K562 (cell line): ENCODE results near the gene SLC38A2. TPM values are rescaled to one million over a fixed set of nuclear protein-coding genes. Genes with fewer than 3 reads are reported as not detected.

Source experiments
- ATAC-seq: fragments of 200-7000 bp; cut with Tn5 transposase; 3 replicates; pipeline ENCODE4 v1.9.1; 2020; ENCODE audit warnings: moderate library complexity
- BruUV-seq: library from RNA; stranded (reverse); fragments of 400-500 nt; replicated peaks from 2 replicates; lab custom pipeline; 2021; lab: Mats Ljungman, UMichigan
- CTCF ChIA-PET: fragments of 300-600 bp; formaldehyde crosslinking; extraction: SDS; loops from one replicate; lab custom pipeline; 2021; ENCODE audit warnings: low intra/inter-chr PET ratio; lab: Yijun Ruan, JAX
- POLR2A ChIA-PET: fragments of 300-600, 350-650 bp; sonication (Branson Sonifier 250); formaldehyde crosslinking; extraction: SDS; loops from one replicate; lab custom pipeline; 2021; ENCODE audit warnings: antibody characterized with exemption, inconsistent platforms; lab: Yijun Ruan, JAX
- DNase-seq, 4 experiments: peaks; one replicate each; pipeline versions ENCODE4 v3.0.0 to v3.0.0-alpha.2; 2011 to 2018; ENCODE audit warnings: low spot score in 3 of 4, mixed read lengths in 3 of 4; ENCODE audit errors: extremely low read depth in 1 of 4
- FAIRE-seq: peaks from 2 replicates; lab custom pipeline; 2011; peaks lifted over from hg19 to GRCh38; lab: Jason Lieb, UNC
- H2AFZ ChIP-seq: 2 replicates; pipeline ENCODE4 v1.6.0; 2011; ENCODE audit warnings: low read depth, low read length, control low read depth, inconsistent platforms
- H3K27ac ChIP-seq: fragments of 200-600 bp; 3 replicates; pipeline ENCODE4 v1.8.0; 2011; ENCODE audit warnings: low read depth, mild to moderate bottlenecking, control low read depth, inconsistent platforms, low read length, moderate library complexity, mixed read lengths; ENCODE audit errors: extremely low read depth
- H3K27me3 ChIP-seq, 2 experiments: fragments of 300-600 bp in 1 of 2; 2 replicates in 1 of 2; 3 replicates in 1 of 2; pipeline versions ENCODE4 v1.6.0 to v1.8.0; 2011; ENCODE audit warnings: inconsistent platforms in 2 of 2, low read length in 2 of 2, mild to moderate bottlenecking in 1 of 2, mixed read lengths in 1 of 2, moderate library complexity in 1 of 2; ENCODE audit not compliant: control insufficient read depth in 2 of 2, insufficient read depth in 2 of 2
- H3K36me3 ChIP-seq: fragments of 300-600 bp; 3 replicates; pipeline ENCODE4 v1.8.0; 2011; ENCODE audit warnings: mild to moderate bottlenecking, low read length, inconsistent platforms; ENCODE audit not compliant: control insufficient read depth, insufficient read depth
- H3K4me1 ChIP-seq, 2 experiments: fragments of 200-600 bp in 1 of 2; replicated peaks in 1 of 2; 2 replicates in 1 of 2; 3 replicates in 1 of 2; pipeline versions ENCODE4 v1.5.1 to v1.8.0; 2011; ENCODE audit warnings: inconsistent platforms in 2 of 2, low read length in 2 of 2, mild to moderate bottlenecking in 1 of 2, mixed read lengths in 1 of 2, moderate library complexity in 1 of 2; ENCODE audit not compliant: control insufficient read depth in 2 of 2, insufficient read depth in 2 of 2
- H3K4me2 ChIP-seq: 2 replicates; pipeline ENCODE4 v1.6.1; 2011; ENCODE audit warnings: low read length, control low read depth, inconsistent platforms, mixed read lengths; ENCODE audit not compliant: insufficient read depth
- H3K4me3 ChIP-seq: fragments of 200-600 bp; sonication (generic), shearing (Covaris generic); 2 replicates; pipeline ENCODE4 v1.5.1; 2016; ENCODE audit warnings: control low read depth, inconsistent platforms
- H3K79me2 ChIP-seq: fragments of 200-600 bp; 3 replicates; pipeline ENCODE4 v1.8.0; 2011; ENCODE audit warnings: low read length, inconsistent platforms; ENCODE audit not compliant: control insufficient read depth, insufficient read depth
- H3K9ac ChIP-seq, 2 experiments: 2 replicates each; pipeline versions ENCODE4 v1.6.0 to v1.6.1; 2011; ENCODE audit warnings: low read depth in 2 of 2, low read length in 2 of 2, control low read depth in 1 of 2, inconsistent platforms in 1 of 2, mild to moderate bottlenecking in 1 of 2, mixed read lengths in 1 of 2; ENCODE audit not compliant: insufficient read depth in 1 of 2
- H3K9me1 ChIP-seq: one replicate; pipeline ENCODE4 v1.6.0; 2011; ENCODE audit warnings: inconsistent platforms, mild to moderate bottlenecking, low read length, moderate library complexity; ENCODE audit not compliant: control insufficient read depth, insufficient read depth
- H3K9me3 ChIP-seq: replicated peaks from 2 replicates; pipeline ENCODE4 v1.5.1; 2011; ENCODE audit warnings: low read depth, low read length, inconsistent platforms; ENCODE audit not compliant: control insufficient read depth, insufficient read depth
- H4K20me1 ChIP-seq: replicated peaks from 2 replicates; pipeline ENCODE4 v1.6.1; 2011; ENCODE audit warnings: low read length, inconsistent platforms, mixed read lengths; ENCODE audit not compliant: control insufficient read depth, insufficient read depth
- ARID1B ChIP-seq: fragments of 450-650 bp; IDR thresholded peaks from 2 replicates; pipeline ENCODE4 v1.6.1; 2016; ENCODE audit warnings: antibody characterized with exemption, mild to moderate bottlenecking, inconsistent platforms
- CBX2 ChIP-seq: fragments of 200-600 bp; sonication (generic); IDR thresholded peaks from one replicate; pipeline ENCODE4 v1.6.1; 2012; ENCODE audit warnings: mild to moderate bottlenecking, low read length, inconsistent platforms; ENCODE audit not compliant: insufficient read depth, poor library complexity, severe bottlenecking
- DPF2 ChIP-seq: fragments of 450-650 bp; IDR thresholded peaks from 2 replicates; pipeline ENCODE4 v1.6.1; 2016
- EHMT2 ChIP-seq: fragments of 450-650 bp; IDR thresholded peaks from 2 replicates; pipeline ENCODE4 v1.6.1; 2018; ENCODE audit warnings: antibody characterized with exemption
- ELK3 ChIP-seq: fragments of 450-650 bp; formaldehyde crosslinking; IDR thresholded peaks from 2 replicates; pipeline ENCODE4 v1.4.0; 2020; ENCODE audit warnings: mild to moderate bottlenecking
- FOSL1 ChIP-seq: fragments of 200-800 bp; sonication (Bioruptor generic); conservative IDR thresholded peaks from 2 replicates; pipeline ENCODE4 v1.6.1; 2016; ENCODE audit warnings: missing genetic modification characterization, missing compliant biosample characterization
- GABPB1 ChIP-seq: sonication (generic); formaldehyde crosslinking; IDR thresholded peaks from 2 replicates; pipeline ENCODE4 v1.8.0; 2022; ENCODE audit warnings: mild to moderate bottlenecking, missing genetic modification reagents
- HDAC6 ChIP-seq: IDR thresholded peaks from 2 replicates; pipeline ENCODE4 v1.6.1; 2012; ENCODE audit warnings: low read depth, mild to moderate bottlenecking, control low read depth, inconsistent platforms, low read length, moderate library complexity
- HNRNPLL ChIP-seq: fragments of 200-400 bp; formaldehyde crosslinking; IDR thresholded peaks from 2 replicates; pipeline ENCODE4 v1.6.1; 2017; ENCODE audit warnings: low read length, low read depth, mild to moderate bottlenecking; ENCODE audit not compliant: poor library complexity, severe bottlenecking
- NFYB ChIP-seq: IDR thresholded peaks from 2 replicates; pipeline ENCODE4 v1.6.1; 2011; ENCODE audit warnings: mild to moderate bottlenecking, moderate library complexity; ENCODE audit not compliant: insufficient read length; ENCODE audit errors: extremely low read depth
- RBBP5 ChIP-seq: fragments of 200-600 bp; sonication (generic); IDR thresholded peaks from 2 replicates; pipeline ENCODE4 v1.6.1; 2012; ENCODE audit warnings: borderline replicate concordance, mild to moderate bottlenecking, low read length, control low read depth, inconsistent platforms; ENCODE audit not compliant: insufficient read depth, poor library complexity, severe bottlenecking
- ZNF408 ChIP-seq: fragments of 250-450 bp; sonication (Bioruptor Pico); IDR thresholded peaks from 2 replicates; pipeline ENCODE4 v1.4.0; 2020; ENCODE audit warnings: low read depth, mild to moderate bottlenecking, moderate library complexity
- ZSCAN32 ChIP-seq: fragments of 450-650 bp; formaldehyde crosslinking; IDR thresholded peaks from 2 replicates; pipeline ENCODE4 v1.4.0; 2020; ENCODE audit warnings: mild to moderate bottlenecking, moderate library complexity
- WGBS: fragments of 100-300 bp; shearing (Covaris generic); methylation state at CpG from one replicate; pipeline ENCODE4 v1.1.6; 2016; ENCODE audit warnings: low coverage, mixed read lengths; ENCODE audit not compliant: insufficient coverage; ENCODE audit errors: missing lambda C conversion rate; 5-methylcytosine and 5-hydroxymethylcytosine counted together
- in situ Hi-C: fragments of 300-500 bp; cut with MboI; formaldehyde crosslinking; loops from 4 replicates; pipeline ENCODE4 v1.15.0; 2018; ENCODE audit warnings: inconsistent platforms, mixed read lengths
- intact Hi-C: fragments of 100-400 bp; cut with micrococcal nuclease; formaldehyde crosslinking; loops from 2 replicates; pipeline ENCODE4 v1.14.2; 2022
- polyA plus RNA-seq, 8 experiments: library from polyadenylated mRNA; depleted of rRNA in 4 of 8; stranded (reverse) in 5 of 8; unstranded in 3 of 8; fragments of >200 nt; fragmentation: Nextera tagmentation in 2 of 8; fragmentation: Illumina TruSeq in 1 of 8; extraction: Ambion mirVana in 2 of 8; extraction: Trizol in 1 of 8; gene quantifications; 2 replicates each; pipeline versions ENCODE4 v1.2.1 to v1.2.3, GENCODE V29; 2011 to 2014; ENCODE audit warnings: inconsistent platforms in 1 of 8, missing spikeins in 1 of 8
- total RNA-seq, 7 experiments: library from RNA; depleted of rRNA in 6 of 7; stranded (reverse); fragments of >200 nt in 6 of 7; fragmentation: Illumina TruSeq in 2 of 7; extraction: Trizol in 2 of 7; gene quantifications; 2 replicates each; pipeline versions ENCODE4 v1.2.1 to v1.2.3, GENCODE V29; 2011 to 2021; ENCODE audit warnings: low replicate concordance in 1 of 7
- TF ChIP-seq, protein P1 (sequence below): IDR thresholded peaks from 2 replicates; pipeline ENCODE4 v1.6.1; 2016; ENCODE audit warnings: missing genetic modification characterization, missing compliant biosample characterization

The SLC38A2 gene
- total and polyA plus RNA-seq, 9 of the 15 experiments (the other 6 are each of a cell fraction or from before 2014, with no cell fraction given), result 98.7 to 292 (median 143) TPM

DNA sequence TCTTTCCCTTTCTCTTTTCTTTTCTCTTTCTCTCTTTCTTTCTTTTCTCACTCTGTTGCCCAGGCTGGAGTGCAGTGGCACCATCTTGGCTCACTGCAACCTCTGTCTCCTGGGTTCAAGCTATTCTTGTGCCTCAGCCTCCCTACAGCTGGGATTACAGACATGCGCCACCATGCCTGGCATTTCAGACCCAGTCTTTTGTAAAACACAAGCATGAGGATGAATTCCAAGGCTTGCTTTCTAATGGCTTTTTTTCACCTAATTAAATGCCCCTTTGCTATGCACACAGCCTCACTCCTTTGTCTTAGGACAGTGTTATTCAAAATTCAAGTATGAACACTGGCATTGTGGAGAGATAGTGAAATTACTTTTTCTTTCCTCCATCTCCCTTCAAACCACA lies 6.0 kb upstream of the SLC38A2 start:
- Histone ChIP-seq H3K79me2 (peaks cover 6% of the 10 kb centered on the region; the same call in 2 of the 3 replicates), H3K36me3 (no peaks in the 10 kb centered on the region), H3K9me3 (peaks cover 4% of the 10 kb centered on the region; the same call in 1 of the 2 replicates), H3K4me3 (no peak overlapping the region), H3K27ac (peak overlapping the region; percentile 28; the same call in 1 of the 3 replicates), H3K9ac (peak overlapping the region in 1 of 2 experiments; percentile 12; a peak in 1 of 4 replicates), H3K27me3 (no peaks in the 10 kb centered on the region), H3K9me1 (no peaks in the 10 kb centered on the region), H2AFZ (peak overlapping the region; percentile 66), H3K4me1 (peaks cover 15 to 51% of the 10 kb centered on the region in 2 experiments), H4K20me1 (no peaks in the 10 kb centered on the region), H3K4me2 (no peak overlapping the region)
- BruUV-seq, result no TSS peak
- POLR2A ChIA-PET, result no interaction called here
- DNase-seq (no peak), ATAC-seq (no peak), FAIRE-seq (no peak)
- TF ChIP-seq HDAC6, result no peak
- TF ChIP-seq, protein P1, sequence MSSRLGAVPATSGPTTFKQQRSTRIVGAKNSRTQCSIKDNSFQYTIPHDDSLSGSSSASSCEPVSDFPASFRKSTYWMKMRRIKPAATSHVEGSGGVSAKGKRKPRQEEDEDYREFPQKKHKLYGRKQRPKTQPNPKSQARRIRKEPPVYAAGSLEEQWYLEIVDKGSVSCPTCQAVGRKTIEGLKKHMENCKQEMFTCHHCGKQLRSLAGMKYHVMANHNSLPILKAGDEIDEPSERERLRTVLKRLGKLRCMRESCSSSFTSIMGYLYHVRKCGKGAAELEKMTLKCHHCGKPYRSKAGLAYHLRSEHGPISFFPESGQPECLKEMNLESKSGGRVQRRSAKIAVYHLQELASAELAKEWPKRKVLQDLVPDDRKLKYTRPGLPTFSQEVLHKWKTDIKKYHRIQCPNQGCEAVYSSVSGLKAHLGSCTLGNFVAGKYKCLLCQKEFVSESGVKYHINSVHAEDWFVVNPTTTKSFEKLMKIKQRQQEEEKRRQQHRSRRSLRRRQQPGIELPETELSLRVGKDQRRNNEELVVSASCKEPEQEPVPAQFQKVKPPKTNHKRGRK (tag), result peak; percentile 69; the same call in 1 of the 2 replicates
- intact Hi-C loops (no loop called here), in situ Hi-C loops (no loop called here)
- CTCF ChIA-PET, result interaction anchor here (0.8 kb wide), 1 partner anchor 12 kb away, joined by 3 read pairs; no protein-coding TSS in a partner anchor
- 100% methylated on average over 1 of the region's 1 CpG for WGBS

GRCh38 chr12:46377678-46378077 lies 5.1 kb upstream of the SLC38A2 start:
- H3K36me3 ChIP-seq, result no peaks in the 10 kb centered on the region
- no peaks in the 10 kb centered on the region for H3K9me1 ChIP-seq
- no peak overlapping the region for H3K9ac ChIP-seq
- intact Hi-C loops, result no loop called here
- ChIA-PET CTCF (no interaction called here), POLR2A (no interaction called here)
- no peaks in the 10 kb centered on the region for H4K20me1 ChIP-seq
- H2AFZ ChIP-seq, result peak overlapping the region; percentile 53
- peaks cover 12 to 51% of the 10 kb centered on the region in 2 experiments for H3K4me1 ChIP-seq
- DNase-seq, result peak in 1 of 4 experiments; percentile 41
- WGBS, result 13% methylated on average over 3 of the region's 3 CpGs
- peaks cover 4% of the 10 kb centered on the region; the same call in 1 of the 2 replicates for H3K9me3 ChIP-seq
- no peak overlapping the region for H3K4me3 ChIP-seq
- H3K4me2 ChIP-seq, result no peak overlapping the region
- no peak overlapping the region for H3K27ac ChIP-seq
- FAIRE-seq, result no peak
- in situ Hi-C loops, result no loop called here
- BruUV-seq, result no TSS peak
- H3K79me2 ChIP-seq, result peaks cover 8% of the 10 kb centered on the region; the same call in 2 of the 3 replicates
- H3K27me3 ChIP-seq, result no peaks in the 10 kb centered on the region
- ATAC-seq, result no peak
- no peak for TF ChIP-seq ELK3 (CRISPR knock-in tag)
- no peak for TF ChIP-seq CBX2
- peak; percentile 36; the same call in 1 of the 2 replicates for TF ChIP-seq DPF2
- no peak for TF ChIP-seq NFYB
- TF ChIP-seq HNRNPLL, result no peak
- TF ChIP-seq ARID1B, result 0 out of 2 replicates have a peak, but pooled peaks have one; percentile 20
- peak; percentile 26; the same call in 1 of the 2 replicates for TF ChIP-seq EHMT2
- TF ChIP-seq ZNF408, result no peak
- TF ChIP-seq GABPB1, result no peak
- TF ChIP-seq FOSL1, result peak; percentile 59; the same call in 1 of the 2 replicates
- no peak for TF ChIP-seq ZSCAN32 (CRISPR knock-in tag)
- TF ChIP-seq RBBP5, result no peak
